Hepatocyte (in vitro differentiated cells): ENCODE data around the gene ARHGAP26. TPM values are rescaled to one million over a fixed set of nuclear protein-coding genes. Genes with fewer than 3 reads are reported as not detected.
A peak's percentile ranks its signal among the peaks of the same experiment; 100 is the strongest.

Experiments used
- DNase-seq: peaks from one replicate; pipeline ENCODE4 v3.0.0-alpha.2; 2016; ENCODE audit warnings: low spot score
- H2AFZ ChIP-seq: fragments of 200-600 bp; sonication (generic); 2 replicates; pipeline ENCODE4 v1.6.0; 2016; ENCODE audit warnings: antibody characterized with exemption, mild to moderate bottlenecking
- H3K27ac ChIP-seq: fragments of 200-600 bp; sonication (generic); 2 replicates; pipeline ENCODE4 v1.5.1; 2016; ENCODE audit warnings: mild to moderate bottlenecking
- H3K27me3 ChIP-seq: fragments of 200-600 bp; sonication (generic); 2 replicates; pipeline ENCODE4 v1.6.1; 2016
- H3K36me3 ChIP-seq: fragments of 200-600 bp; sonication (generic); replicated peaks from 2 replicates; pipeline ENCODE4 v1.5.1; 2016; ENCODE audit warnings: low read depth; ENCODE audit not compliant: insufficient read depth
- H3K4me1 ChIP-seq: fragments of 200-600 bp; sonication (generic); 2 replicates; pipeline ENCODE4 v1.5.1; 2016; ENCODE audit warnings: mild to moderate bottlenecking, moderate library complexity; ENCODE audit not compliant: insufficient read depth
- H3K4me2 ChIP-seq: fragments of 200-600 bp; sonication (generic); 2 replicates; pipeline ENCODE4 v1.6.0; 2016
- H3K4me3 ChIP-seq: fragments of 200-600 bp; sonication (generic); 2 replicates; pipeline ENCODE4 v1.5.1; 2016; ENCODE audit warnings: mild to moderate bottlenecking
- H3K79me2 ChIP-seq: fragments of 200-600 bp; sonication (generic); 2 replicates; pipeline ENCODE4 v1.6.0; 2017; ENCODE audit warnings: mild to moderate bottlenecking
- H3K9me2 ChIP-seq: fragments of 200-600 bp; sonication (generic); replicated peaks from 2 replicates; pipeline ENCODE4 v1.6.0; 2017; ENCODE audit warnings: mild to moderate bottlenecking; ENCODE audit not compliant: insufficient read depth
- H3K9me3 ChIP-seq: fragments of 200-600 bp; sonication (generic); 2 replicates; pipeline ENCODE4 v1.5.1; 2016; ENCODE audit warnings: low read depth, mild to moderate bottlenecking
- H4K20me1 ChIP-seq: fragments of 200-600 bp; sonication (generic); 2 replicates; pipeline ENCODE4 v1.6.0; 2016; ENCODE audit warnings: mild to moderate bottlenecking; ENCODE audit not compliant: insufficient read depth, poor library complexity, severe bottlenecking
- EZH2 ChIP-seq: fragments of 200-600 bp; sonication (generic); IDR thresholded peaks from 2 replicates; pipeline ENCODE4 v1.6.1; 2016; ENCODE audit warnings: antibody characterized with exemption, mild to moderate bottlenecking, borderline replicate concordance
- EZH2phosphoT487 ChIP-seq: fragments of 200-600 bp; sonication (generic); IDR thresholded peaks from one replicate; pipeline ENCODE4 v1.6.1; 2018; ENCODE audit warnings: antibody characterized with exemption, mild to moderate bottlenecking, low read depth, moderate library complexity; ENCODE audit not compliant: unreplicated experiment, severe bottlenecking
- WGBS: methylation state at CpG from one replicate; pipeline ENCODE4 v1.1.6; 2016; ENCODE audit warnings: low lambda C conversion rate; ENCODE audit errors: missing lambda C conversion rate; 5-methylcytosine and 5-hydroxymethylcytosine counted together
- polyA plus RNA-seq: library from polyadenylated mRNA; unstranded; fragments of >200 nt; fragmentation: Nextera tagmentation; extraction: Ambion mirVana; gene quantifications from 2 replicates; pipeline ENCODE4 v1.2.1, GENCODE V29; 2016
- total RNA-seq: library from RNA; depleted of rRNA; stranded (reverse); fragments of >200 nt; gene quantifications from 2 replicates; pipeline ENCODE4 v1.2.3, GENCODE V29; 2014
- TF ChIP-seq, protein P1 (sequence below): fragments of 200-600 bp; sonication (generic); IDR thresholded peaks from 2 replicates; pipeline ENCODE4 v1.5.1; 2016; ENCODE audit warnings: antibody characterized with exemption, mild to moderate bottlenecking; ENCODE audit not compliant: poor library complexity

ARHGAP26 gene
- total and polyA plus RNA-seq, 2 experiments from 2014 or later = 16.5 to 19.8 TPM

DNA sequence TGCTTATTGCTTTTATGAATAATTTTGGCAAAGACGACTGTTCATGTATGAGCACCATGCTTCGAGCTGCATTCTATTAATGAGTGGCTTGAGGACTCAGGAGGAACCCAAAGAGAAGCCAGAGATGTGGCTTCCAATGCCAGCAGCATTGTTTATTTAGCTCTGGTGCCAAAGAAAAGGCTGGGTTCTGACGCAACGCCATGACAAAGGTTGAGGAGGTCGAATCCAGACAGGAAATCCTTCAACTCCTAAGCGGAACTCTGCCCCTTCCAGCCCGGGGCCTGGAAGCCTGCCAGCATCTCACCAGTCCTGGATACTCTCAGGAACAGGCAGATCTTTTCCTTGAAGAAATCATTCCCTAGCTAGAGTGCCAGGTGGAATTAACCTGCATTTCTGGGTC is 104.4 kb downstream of the ARHGAP26 start:
- Histone ChIP-seq H3K27ac (no peak overlapping the region), H4K20me1 (no peaks in the 10 kb centered on the region), H3K4me1 (peaks cover 5% of the 10 kb centered on the region)

DNA sequence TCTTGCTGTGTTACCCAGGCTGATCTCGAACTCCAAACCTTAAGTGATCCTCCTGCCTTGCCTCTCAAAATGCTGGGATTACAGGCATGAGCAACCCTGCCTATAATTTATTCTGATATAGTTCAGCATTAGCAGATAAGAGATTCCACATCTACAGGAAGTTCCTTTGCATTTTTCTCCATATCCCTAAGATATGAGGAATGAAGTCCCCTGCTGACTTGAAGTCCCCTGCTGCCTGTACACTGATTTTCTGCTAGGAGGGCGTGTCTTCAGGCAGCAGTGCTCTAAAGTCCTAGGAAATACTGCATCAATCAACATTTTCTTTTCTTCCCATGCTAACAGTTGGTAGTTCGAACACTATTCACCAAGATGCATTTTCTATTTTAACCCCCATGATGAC is 105.8 kb downstream of the ARHGAP26 start:
- Histone ChIP-seq H3K9me3 (no peaks in the 10 kb centered on the region), H3K36me3 (no peaks in the 10 kb centered on the region), H3K79me2 (peaks cover 5% of the 10 kb centered on the region), H2AFZ (no peak overlapping the region), H3K4me1 (peaks cover 5% of the 10 kb centered on the region), H4K20me1 (no peaks in the 10 kb centered on the region), H3K4me2 (no peak overlapping the region), H3K27ac (no peak overlapping the region), H3K4me3 (no peak overlapping the region), H3K27me3 (no peaks in the 10 kb centered on the region), H3K9me2 (no peaks in the 10 kb centered on the region)
- TF ChIP-seq, protein P1, sequence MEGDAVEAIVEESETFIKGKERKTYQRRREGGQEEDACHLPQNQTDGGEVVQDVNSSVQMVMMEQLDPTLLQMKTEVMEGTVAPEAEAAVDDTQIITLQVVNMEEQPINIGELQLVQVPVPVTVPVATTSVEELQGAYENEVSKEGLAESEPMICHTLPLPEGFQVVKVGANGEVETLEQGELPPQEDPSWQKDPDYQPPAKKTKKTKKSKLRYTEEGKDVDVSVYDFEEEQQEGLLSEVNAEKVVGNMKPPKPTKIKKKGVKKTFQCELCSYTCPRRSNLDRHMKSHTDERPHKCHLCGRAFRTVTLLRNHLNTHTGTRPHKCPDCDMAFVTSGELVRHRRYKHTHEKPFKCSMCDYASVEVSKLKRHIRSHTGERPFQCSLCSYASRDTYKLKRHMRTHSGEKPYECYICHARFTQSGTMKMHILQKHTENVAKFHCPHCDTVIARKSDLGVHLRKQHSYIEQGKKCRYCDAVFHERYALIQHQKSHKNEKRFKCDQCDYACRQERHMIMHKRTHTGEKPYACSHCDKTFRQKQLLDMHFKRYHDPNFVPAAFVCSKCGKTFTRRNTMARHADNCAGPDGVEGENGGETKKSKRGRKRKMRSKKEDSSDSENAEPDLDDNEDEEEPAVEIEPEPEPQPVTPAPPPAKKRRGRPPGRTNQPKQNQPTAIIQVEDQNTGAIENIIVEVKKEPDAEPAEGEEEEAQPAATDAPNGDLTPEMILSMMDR = no peak
- TF ChIP-seq EZH2phosphoT487 = no peak
- no peak for TF ChIP-seq EZH2
- whole genome bisulfite sequencing = 92% methylated on average over 3 of the region's 3 CpGs
- DNase-seq = no peak

More for the DNA sequence above, 104.4 kb downstream of the ARHGAP26 start:
- no peaks in the 10 kb centered on the region for H3K9me3 ChIP-seq
- no peaks in the 10 kb centered on the region for H3K9me2 ChIP-seq
- no peak for TF ChIP-seq EZH2phosphoT487
- no peak for TF ChIP-seq EZH2
- TF ChIP-seq, protein P1 = no peak
- H3K27me3 ChIP-seq = no peaks in the 10 kb centered on the region
- WGBS = 68% methylated on average over 7 of the region's 7 CpGs
- no peak overlapping the region for H3K4me2 ChIP-seq
- DNase-seq = peak; percentile 48
- no peaks in the 10 kb centered on the region for H3K36me3 ChIP-seq
- no peak overlapping the region for H3K4me3 ChIP-seq
- H3K79me2 ChIP-seq = peaks cover 11% of the 10 kb centered on the region
- H2AFZ ChIP-seq = no peak overlapping the region

- H2AFZ ChIP-seq = no peak overlapping the region
- H3K4me1 ChIP-seq = peaks cover 5% of the 10 kb centered on the region
- no peak overlapping the region for H3K4me3 ChIP-seq
Observed at GRCh38 chr5:142876817-142877216, 106.6 kb downstream of the ARHGAP26 start.

More at GRCh38 chr5:142876817-142877216, 106.6 kb downstream of the ARHGAP26 start:
- TF ChIP-seq, protein P1 = no peak
- TF ChIP-seq EZH2 (no peak), EZH2phosphoT487 (no peak)
- Histone ChIP-seq H3K4me2 (no peak overlapping the region), H3K27me3 (no peaks in the 10 kb centered on the region), H3K9me3 (no peaks in the 10 kb centered on the region), H3K36me3 (no peaks in the 10 kb centered on the region), H3K9me2 (no peaks in the 10 kb centered on the region), H4K20me1 (no peaks in the 10 kb centered on the region), H3K79me2 (peaks cover 5% of the 10 kb centered on the region), H3K27ac (no peak overlapping the region)
- WGBS = 86% methylated on average over 2 of the region's 2 CpGs
- no peak for DNase-seq
